ENCODE measurements around the gene DHRS13. TPM values are rescaled to one million over a fixed set of nuclear protein-coding genes. Genes with fewer than 3 reads are reported as not detected.

DHRS13 gene
- total and polyA plus RNA-seq, 2 experiments from 2014 or later: 2.6 to 5.2 TPM

DNA sequence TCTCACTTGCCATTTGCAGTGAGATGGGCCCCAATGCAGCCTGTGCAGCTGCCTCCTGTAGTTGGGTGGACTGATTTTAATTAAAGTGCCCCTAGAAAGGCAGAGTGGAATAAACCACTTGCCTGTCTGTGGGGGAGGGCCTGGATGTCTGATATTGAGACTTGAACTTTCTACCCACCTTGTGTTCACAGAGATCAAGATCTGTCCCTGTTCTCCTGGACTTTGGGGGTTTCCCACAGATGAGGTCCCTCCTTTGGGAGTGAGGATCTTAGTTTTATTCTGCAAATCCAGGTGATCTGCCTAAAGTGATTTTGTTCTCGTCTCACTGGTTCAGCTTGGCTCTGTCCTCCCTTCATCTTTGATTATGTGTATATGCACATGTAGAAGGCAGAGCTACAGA, 7.7 kb upstream of the DHRS13 start:
- Histone ChIP-seq H3K27me3 (replicated peaks; ENCODE audit: insufficient read depth) (no peaks in the 10 kb centered on the region), H2AFZ (no peak overlapping the region), H3K4me2 (ENCODE audit: unreplicated experiment) (no peak overlapping the region), H3K79me2 (ENCODE audit: insufficient read depth) (peaks cover 11% of the 10 kb centered on the region), H3K4me1 (ENCODE audit: insufficient read depth) (peaks cover 11% of the 10 kb centered on the region), H3F3A (ENCODE audit: insufficient read depth) (peaks cover 25% of the 10 kb centered on the region), H3K9me2 (ENCODE audit: insufficient read depth) (no peaks in the 10 kb centered on the region), H3K36me3 (ENCODE audit: low read depth) (peaks cover 55% of the 10 kb centered on the region), H3K4me3 (no peak overlapping the region), H3K27ac (no peak overlapping the region), H4K20me1 (ENCODE audit: insufficient read depth) (no peaks in the 10 kb centered on the region), H3K9ac (no peak overlapping the region), H3K9me3 (ENCODE audit: low read depth) (no peaks in the 10 kb centered on the region)
- WGBS, 2 experiments (ENCODE audit: low coverage in 1 of 2, low lambda C conversion rate in 2 of 2, missing lambda C conversion rate in 2 of 2): 91 to 100% methylated on average over 1 of the region's 1 CpG
- no peak for DNase-seq
- TF ChIP-seq EZH2phosphoT487 (IDR thresholded peaks at IDR 0.05; ENCODE audit: insufficient read depth, low read depth) (no peak), EZH2 (IDR thresholded peaks at IDR 0.05; ENCODE audit: insufficient read depth, poor library complexity, severe bottlenecking) (no peak)
- in situ Hi-C loops (cut with MboI): no loop called here

GRCh38 chr17:28908640-28909167, 5.8 kb upstream of the DHRS13 start:
- Histone ChIP-seq H2AFZ (no peak overlapping the region), H3K79me2 (ENCODE audit: insufficient read depth) (peaks cover 11% of the 10 kb centered on the region; the same call in 1 of the 2 replicates), H3F3A (ENCODE audit: insufficient read depth) (peaks cover 38% of the 10 kb centered on the region), H3K4me2 (ENCODE audit: unreplicated experiment) (peak overlapping the region; percentile 5), H3K4me3 (no peak overlapping the region), H3K27me3 (replicated peaks; ENCODE audit: insufficient read depth) (no peaks in the 10 kb centered on the region), H3K9ac (peak overlapping the region; percentile 19; the same call in 1 of the 2 replicates), H3K9me3 (ENCODE audit: low read depth) (no peaks in the 10 kb centered on the region), H3K9me2 (ENCODE audit: insufficient read depth) (no peaks in the 10 kb centered on the region), H4K20me1 (ENCODE audit: insufficient read depth) (no peaks in the 10 kb centered on the region), H3K36me3 (ENCODE audit: low read depth) (peaks cover 43% of the 10 kb centered on the region), H3K27ac (peak overlapping the region; percentile 60), H3K4me1 (ENCODE audit: insufficient read depth) (peaks cover 11% of the 10 kb centered on the region)
- 3% methylated on average over 6 of the region's 6 CpGs for WGBS, 2 experiments (ENCODE audit: low coverage in 1 of 2, low lambda C conversion rate in 2 of 2, missing lambda C conversion rate in 2 of 2)
- DNase-seq: peak; percentile 83
- in situ Hi-C loops (cut with MboI): no loop called here
- TF ChIP-seq EZH2 (IDR thresholded peaks at IDR 0.05; ENCODE audit: insufficient read depth, poor library complexity, severe bottlenecking): no peak
- TF ChIP-seq EZH2phosphoT487 (IDR thresholded peaks at IDR 0.05; ENCODE audit: insufficient read depth, low read depth): no peak

DNA sequence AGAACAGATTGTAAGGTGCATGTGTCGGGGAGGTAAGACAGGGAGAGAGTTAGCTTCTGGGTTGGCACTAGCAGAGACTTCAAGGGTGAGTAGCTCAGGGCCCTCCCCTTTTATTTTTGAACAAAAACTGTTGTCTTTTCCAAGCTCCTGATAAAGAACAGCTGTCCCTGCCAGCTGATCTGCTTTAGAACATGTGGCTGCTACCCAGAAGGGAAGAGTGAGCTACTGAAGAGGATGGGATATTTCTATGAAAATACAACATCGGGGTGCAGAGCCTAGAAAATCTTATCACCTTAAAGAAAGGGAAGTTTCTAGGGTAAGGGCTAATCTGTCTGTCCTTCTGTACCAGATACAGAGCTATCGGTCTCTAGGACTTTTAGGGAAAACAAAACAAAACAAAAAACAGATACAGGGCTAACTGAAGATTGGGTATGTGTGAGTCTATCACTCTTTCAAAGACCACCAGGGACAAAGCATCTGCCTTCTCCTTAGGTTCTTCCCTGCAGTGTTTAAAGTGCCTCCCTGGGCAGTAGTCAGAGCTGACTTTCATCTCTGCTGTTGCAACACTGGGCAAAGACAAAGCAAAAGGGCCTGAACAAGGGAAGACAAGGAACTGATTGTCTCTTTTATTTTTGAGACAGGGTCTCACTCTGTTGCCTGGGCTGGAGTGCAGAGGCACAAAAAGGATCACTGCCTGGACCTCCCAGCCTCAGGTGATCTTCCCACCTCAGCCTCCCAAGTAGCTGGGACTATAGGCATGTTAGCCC, 5.0 kb upstream of the DHRS13 start:
- Histone ChIP-seq H3K4me3 (no peak overlapping the region), H3K79me2 (ENCODE audit: insufficient read depth) (peaks cover 11% of the 10 kb centered on the region; the same call in 1 of the 2 replicates), H3K9me3 (ENCODE audit: low read depth) (no peaks in the 10 kb centered on the region), H3K9ac (no peak overlapping the region), H3K4me1 (ENCODE audit: insufficient read depth) (peaks cover 11% of the 10 kb centered on the region), H3K9me2 (ENCODE audit: insufficient read depth) (no peaks in the 10 kb centered on the region), H3K4me2 (ENCODE audit: unreplicated experiment) (no peak overlapping the region), H3K27me3 (replicated peaks; ENCODE audit: insufficient read depth) (no peaks in the 10 kb centered on the region), H3K27ac (peak overlapping the region; percentile 60), H4K20me1 (ENCODE audit: insufficient read depth) (no peaks in the 10 kb centered on the region), H2AFZ (no peak overlapping the region), H3F3A (ENCODE audit: insufficient read depth) (peaks cover 43% of the 10 kb centered on the region), H3K36me3 (ENCODE audit: low read depth) (peaks cover 38% of the 10 kb centered on the region)
- TF ChIP-seq EZH2phosphoT487 (IDR thresholded peaks at IDR 0.05; ENCODE audit: insufficient read depth, low read depth) (no peak), EZH2 (IDR thresholded peaks at IDR 0.05; ENCODE audit: insufficient read depth, poor library complexity, severe bottlenecking) (no peak)
- DNase-seq: peak; percentile 38
- WGBS, 2 experiments (ENCODE audit: low coverage in 1 of 2, low lambda C conversion rate in 2 of 2, missing lambda C conversion rate in 2 of 2): 55 to 63% methylated on average over 3 of the region's 3 CpGs
- in situ Hi-C loops (cut with MboI): no loop called here

- H3K4me2 ChIP-seq (ENCODE audit: unreplicated experiment): no peak overlapping the region
- H3K27me3 ChIP-seq (replicated peaks; ENCODE audit: insufficient read depth): no peaks in the 10 kb centered on the region
- no peak overlapping the region for H3K9ac ChIP-seq
- H3K36me3 ChIP-seq (ENCODE audit: low read depth): peaks cover 34% of the 10 kb centered on the region
- peaks cover 11% of the 10 kb centered on the region for H3K4me1 ChIP-seq (ENCODE audit: insufficient read depth)
- peaks cover 43% of the 10 kb centered on the region for H3F3A ChIP-seq (ENCODE audit: insufficient read depth)
- no peaks in the 10 kb centered on the region for H3K9me3 ChIP-seq (ENCODE audit: low read depth)
- H4K20me1 ChIP-seq (ENCODE audit: insufficient read depth): no peaks in the 10 kb centered on the region
- no peak for TF ChIP-seq EZH2 (IDR thresholded peaks at IDR 0.05; ENCODE audit: insufficient read depth, poor library complexity, severe bottlenecking)
- TF ChIP-seq EZH2phosphoT487 (IDR thresholded peaks at IDR 0.05; ENCODE audit: insufficient read depth, low read depth): no peak
- no peak overlapping the region for H2AFZ ChIP-seq
- H3K79me2 ChIP-seq (ENCODE audit: insufficient read depth): peaks cover 8% of the 10 kb centered on the region; the same call in 1 of the 2 replicates
- in situ Hi-C loops (cut with MboI): no loop called here
- H3K4me3 ChIP-seq: no peak overlapping the region
- DNase-seq: no peak
- 64 to 67% methylated on average over 7 of the region's 7 CpGs for WGBS, 2 experiments (ENCODE audit: low coverage in 1 of 2, low lambda C conversion rate in 2 of 2, missing lambda C conversion rate in 2 of 2)
- H3K9me2 ChIP-seq (ENCODE audit: insufficient read depth): no peaks in the 10 kb centered on the region
- H3K27ac ChIP-seq: no peak overlapping the region
Observed at GRCh38 chr17:28906706-28907438, 4.0 kb upstream of the DHRS13 start.

Data from GM23248 (cell line).